ENCODE measurements around the gene ARHGAP18.

DNA sequence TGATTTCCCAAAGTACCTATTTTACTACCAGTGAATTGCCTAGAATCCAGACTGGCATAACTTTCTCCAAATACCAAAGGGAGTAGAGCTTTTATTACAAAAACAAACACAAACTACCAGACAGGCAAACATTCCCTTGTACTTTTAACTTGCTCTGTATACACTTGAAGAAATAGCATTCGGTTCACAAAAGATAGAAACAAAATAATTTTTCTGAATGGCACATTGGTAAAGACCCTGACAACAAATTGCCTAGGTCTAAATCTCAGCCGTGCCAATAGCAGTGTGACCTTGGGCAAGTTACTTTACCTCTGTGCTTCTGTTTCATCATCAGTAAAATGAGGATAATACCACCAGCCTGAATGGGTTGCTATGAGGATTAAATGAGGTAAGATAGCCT, 15.9 kb downstream of the ARHGAP18 start:
- TF ChIP-seq, protein P1, sequence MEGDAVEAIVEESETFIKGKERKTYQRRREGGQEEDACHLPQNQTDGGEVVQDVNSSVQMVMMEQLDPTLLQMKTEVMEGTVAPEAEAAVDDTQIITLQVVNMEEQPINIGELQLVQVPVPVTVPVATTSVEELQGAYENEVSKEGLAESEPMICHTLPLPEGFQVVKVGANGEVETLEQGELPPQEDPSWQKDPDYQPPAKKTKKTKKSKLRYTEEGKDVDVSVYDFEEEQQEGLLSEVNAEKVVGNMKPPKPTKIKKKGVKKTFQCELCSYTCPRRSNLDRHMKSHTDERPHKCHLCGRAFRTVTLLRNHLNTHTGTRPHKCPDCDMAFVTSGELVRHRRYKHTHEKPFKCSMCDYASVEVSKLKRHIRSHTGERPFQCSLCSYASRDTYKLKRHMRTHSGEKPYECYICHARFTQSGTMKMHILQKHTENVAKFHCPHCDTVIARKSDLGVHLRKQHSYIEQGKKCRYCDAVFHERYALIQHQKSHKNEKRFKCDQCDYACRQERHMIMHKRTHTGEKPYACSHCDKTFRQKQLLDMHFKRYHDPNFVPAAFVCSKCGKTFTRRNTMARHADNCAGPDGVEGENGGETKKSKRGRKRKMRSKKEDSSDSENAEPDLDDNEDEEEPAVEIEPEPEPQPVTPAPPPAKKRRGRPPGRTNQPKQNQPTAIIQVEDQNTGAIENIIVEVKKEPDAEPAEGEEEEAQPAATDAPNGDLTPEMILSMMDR (IDR thresholded peaks at IDR 0.05; ENCODE audit: low read depth, low read length, missing input control): no peak
- TF ChIP-seq JUND (IDR thresholded peaks at IDR 0.05): no peak
- no peak for TF ChIP-seq HNF4G (IDR thresholded peaks at IDR 0.05)

All from liver (tissue), 3 donors.